Measurements from ENCODE around the gene GSTM5. TPM values are rescaled to one million over a fixed set of nuclear protein-coding genes. Genes with fewer than 3 reads are reported as not detected.
"Not testable (repeated sequence)": the region's sequence is repeated elsewhere in the genome, so short reads cannot be mapped to it uniquely, and the experiment has no call there.

GSTM5 gene
- total RNA-seq, 1 experiment from 2014 or later = not detected

GRCh38 chr1:109669246-109669948 is 42.7 kb upstream of the GSTM5 start:
- peak overlapping the region in 1 of 2 experiments; percentile 33; a peak in 1 of 5 replicates for H3K4me3 Mint-ChIP-seq
- H4K91ac ChIP-seq (ENCODE audit: insufficient read length, low read depth, low read length) = no peak overlapping the region
- peak overlapping the region in 1 of 3 experiments; percentile 72; a peak in 3 of 7 replicates for H3K27ac Mint-ChIP-seq
- no peaks in the 10 kb centered on the region for H3K9me3 ChIP-seq (ENCODE audit: control insufficient read depth, low read depth, low read length)
- no peak overlapping the region for H4K5ac ChIP-seq (ENCODE audit: insufficient read length, low read depth, low read length)
- no peaks in the 10 kb centered on the region for H3K79me1 ChIP-seq (ENCODE audit: insufficient read depth, low read depth, low read length, poor library complexity, severe bottlenecking)
- peaks cover 8 to 13% of the 10 kb centered on the region in 2 experiments; a peak in 3 of 4 replicates for H3K4me1 Mint-ChIP-seq
- H3K23me2 ChIP-seq (ENCODE audit: insufficient read length, low read depth, low read length, poor library complexity, severe bottlenecking) = peaks cover 3% of the 10 kb centered on the region
- no peak overlapping the region for H3K14ac ChIP-seq (ENCODE audit: insufficient read depth, low read length)
- H3K23ac ChIP-seq (ENCODE audit: insufficient read length, low read depth, low read length) = no peak overlapping the region
- H3K56ac ChIP-seq (ENCODE audit: insufficient read length, low read depth, low read length) = no peak overlapping the region
- no peak overlapping the region for H2AFZ ChIP-seq (ENCODE audit: low read length)
- peaks cover 8% of the 10 kb centered on the region for H3K27me3 Mint-ChIP-seq (ENCODE audit: low read depth)
- H3K4me1 ChIP-seq (ENCODE audit: insufficient read depth, low read length) = no peaks in the 10 kb centered on the region
- peaks cover 0 to 2% of the 10 kb centered on the region in 2 experiments; a peak in 1 of 5 replicates for H3K9me3 Mint-ChIP-seq
- H2BK20ac ChIP-seq (ENCODE audit: low read depth, low read length, poor library complexity, severe bottlenecking) = no peak overlapping the region
- no peak for TF ChIP-seq CTCF (conservative IDR thresholded peaks at IDR 0.05)
- no peak overlapping the region for H3T11ph ChIP-seq (ENCODE audit: low read length)
- H2BK120ac ChIP-seq (ENCODE audit: low read depth, low read length, poor library complexity, severe bottlenecking) = no peak overlapping the region
- no peak overlapping the region for H3K4ac ChIP-seq (ENCODE audit: low read depth, low read length)
- H2BK5ac ChIP-seq (ENCODE audit: insufficient read length, low read length) = no peak overlapping the region
- peaks cover 0 to 11% (median 0%) of the 10 kb centered on the region in 3 experiments; a peak in 2 of 7 replicates for H3K36me3 Mint-ChIP-seq (ENCODE audit: insufficient read depth in 1 of 3, low read depth in 3 of 3)
- H2BK12ac ChIP-seq (ENCODE audit: insufficient read length, low read depth, low read length) = no peak overlapping the region
- H3K9ac ChIP-seq (ENCODE audit: extremely low read depth, insufficient read length, low read length) = no peak overlapping the region
- H3K79me2 ChIP-seq (ENCODE audit: insufficient read depth, low read length) = no peaks in the 10 kb centered on the region
- no peak overlapping the region for H3K27ac ChIP-seq (ENCODE audit: insufficient read length, low read depth, low read length)
- no peaks in the 10 kb centered on the region for H3K27me3 ChIP-seq (ENCODE audit: insufficient read depth, low read length)
- H4K8ac ChIP-seq (replicated peaks; ENCODE audit: insufficient read length, low read depth, low read length) = no peak overlapping the region
- WGBS (ENCODE audit: extremely low coverage, insufficient read length, low lambda C conversion rate) = no CpG with 5 or more reads among the region's 22 CpGs
- no peak for DNase-seq
- H4K20me1 ChIP-seq (ENCODE audit: control insufficient read depth, insufficient read depth, insufficient read length) = no peaks in the 10 kb centered on the region
- H3K18ac ChIP-seq (ENCODE audit: insufficient read length, low read depth, low read length) = no peak overlapping the region
- H3K4me2 ChIP-seq (ENCODE audit: insufficient read depth, insufficient read length, low read length) = no peak overlapping the region
- no peak overlapping the region for H2AK5ac ChIP-seq (ENCODE audit: insufficient read length, low read length)
- no peak overlapping the region for H2BK15ac ChIP-seq (ENCODE audit: low read depth, low read length)

GRCh38 chr1:109669949-109670302 is 42.1 kb upstream of the GSTM5 start:
- not testable (repeated sequence) for H3K27me3 ChIP-seq (ENCODE audit: insufficient read depth, low read length); H3K4ac ChIP-seq (ENCODE audit: low read depth, low read length); H3K27me3 Mint-ChIP-seq (ENCODE audit: low read depth); H4K8ac ChIP-seq (replicated peaks; ENCODE audit: insufficient read length, low read depth, low read length); H2BK15ac ChIP-seq (ENCODE audit: low read depth, low read length); H3K9me3 Mint-ChIP-seq; H3K14ac ChIP-seq (ENCODE audit: insufficient read depth, low read length); H2BK12ac ChIP-seq (ENCODE audit: insufficient read length, low read depth, low read length); H3K4me1 ChIP-seq (ENCODE audit: insufficient read depth, low read length); DNase-seq; H4K5ac ChIP-seq (ENCODE audit: insufficient read length, low read depth, low read length); H3K27ac ChIP-seq (ENCODE audit: insufficient read length, low read depth, low read length); H4K91ac ChIP-seq (ENCODE audit: insufficient read length, low read depth, low read length); H3K4me2 ChIP-seq (ENCODE audit: insufficient read depth, insufficient read length, low read length); H3K79me1 ChIP-seq (ENCODE audit: insufficient read depth, low read depth, low read length, poor library complexity, severe bottlenecking); H3K18ac ChIP-seq (ENCODE audit: insufficient read length, low read depth, low read length); H4K20me1 ChIP-seq (ENCODE audit: control insufficient read depth, insufficient read depth, insufficient read length); H2BK5ac ChIP-seq (ENCODE audit: insufficient read length, low read length); H2AK5ac ChIP-seq (ENCODE audit: insufficient read length, low read length); H3K23me2 ChIP-seq (ENCODE audit: insufficient read length, low read depth, low read length, poor library complexity, severe bottlenecking); H2AFZ ChIP-seq (ENCODE audit: low read length); H3K9ac ChIP-seq (ENCODE audit: extremely low read depth, insufficient read length, low read length); H3T11ph ChIP-seq (ENCODE audit: low read length); H2BK120ac ChIP-seq (ENCODE audit: low read depth, low read length, poor library complexity, severe bottlenecking); H3K56ac ChIP-seq (ENCODE audit: insufficient read length, low read depth, low read length); H2BK20ac ChIP-seq (ENCODE audit: low read depth, low read length, poor library complexity, severe bottlenecking); H3K23ac ChIP-seq (ENCODE audit: insufficient read length, low read depth, low read length); H3K9me3 ChIP-seq (ENCODE audit: control insufficient read depth, low read depth, low read length); H3K79me2 ChIP-seq (ENCODE audit: insufficient read depth, low read length)
- peak overlapping the region in 1 of 2 experiments; percentile 33; a peak in 1 of 5 replicates for H3K4me3 Mint-ChIP-seq
- peaks cover 8 to 13% of the 10 kb centered on the region in 2 experiments; a peak in 3 of 4 replicates for H3K4me1 Mint-ChIP-seq
- WGBS (ENCODE audit: extremely low coverage, insufficient read length, low lambda C conversion rate) = no CpG with 5 or more reads among the region's 5 CpGs
- peaks cover 0 to 11% (median 0%) of the 10 kb centered on the region in 3 experiments; a peak in 2 of 7 replicates for H3K36me3 Mint-ChIP-seq (ENCODE audit: insufficient read depth in 1 of 3, low read depth in 3 of 3)
- H3K27ac Mint-ChIP-seq = peak overlapping the region in 1 of 3 experiments; percentile 72; a peak in 3 of 7 replicates

Measured in H9 (cell line).